22Rv1 (cell line): Measurements from ENCODE around the gene CSRP2.

Experiments
- ZFX ChIP-seq: fragments of 450-650 bp; IDR thresholded peaks from 2 replicates; pipeline ENCODE4 v1.6.1; 2017; ENCODE audit warnings: antibody characterized with exemption, borderline replicate concordance
- TF ChIP-seq, protein P1 (sequence below): fragments of 450-650 bp; IDR thresholded peaks from 2 replicates; pipeline ENCODE4 v1.5.1; 2017; ENCODE audit warnings: mild to moderate bottlenecking

DNA sequence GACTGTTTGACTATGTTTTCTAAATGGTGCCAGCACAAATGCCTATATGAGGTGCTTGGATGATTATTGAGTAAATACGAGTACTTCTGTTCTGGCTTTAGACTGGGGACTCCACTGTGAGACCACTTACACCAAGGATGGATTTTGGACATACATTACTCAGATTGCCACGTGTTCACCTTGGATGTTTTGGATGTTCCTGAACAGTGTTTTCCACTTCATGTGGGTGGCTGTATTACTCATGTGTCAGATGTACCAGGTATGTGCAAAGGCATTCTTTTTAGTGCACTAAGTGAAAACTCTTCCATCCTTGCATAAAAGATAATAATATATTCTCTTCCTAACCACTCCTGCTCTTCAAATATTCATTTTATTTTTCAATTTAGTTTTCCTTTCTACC lies 30.7 kb downstream of the CSRP2 start:
- TF ChIP-seq, protein P1, sequence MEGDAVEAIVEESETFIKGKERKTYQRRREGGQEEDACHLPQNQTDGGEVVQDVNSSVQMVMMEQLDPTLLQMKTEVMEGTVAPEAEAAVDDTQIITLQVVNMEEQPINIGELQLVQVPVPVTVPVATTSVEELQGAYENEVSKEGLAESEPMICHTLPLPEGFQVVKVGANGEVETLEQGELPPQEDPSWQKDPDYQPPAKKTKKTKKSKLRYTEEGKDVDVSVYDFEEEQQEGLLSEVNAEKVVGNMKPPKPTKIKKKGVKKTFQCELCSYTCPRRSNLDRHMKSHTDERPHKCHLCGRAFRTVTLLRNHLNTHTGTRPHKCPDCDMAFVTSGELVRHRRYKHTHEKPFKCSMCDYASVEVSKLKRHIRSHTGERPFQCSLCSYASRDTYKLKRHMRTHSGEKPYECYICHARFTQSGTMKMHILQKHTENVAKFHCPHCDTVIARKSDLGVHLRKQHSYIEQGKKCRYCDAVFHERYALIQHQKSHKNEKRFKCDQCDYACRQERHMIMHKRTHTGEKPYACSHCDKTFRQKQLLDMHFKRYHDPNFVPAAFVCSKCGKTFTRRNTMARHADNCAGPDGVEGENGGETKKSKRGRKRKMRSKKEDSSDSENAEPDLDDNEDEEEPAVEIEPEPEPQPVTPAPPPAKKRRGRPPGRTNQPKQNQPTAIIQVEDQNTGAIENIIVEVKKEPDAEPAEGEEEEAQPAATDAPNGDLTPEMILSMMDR, result no peak
- TF ChIP-seq ZFX, result no peak
